Cardiac muscle cell (in vitro differentiated cells and primary cell): Measurements from ENCODE around the gene KLHDC4. TPM values are rescaled to one million over a fixed set of nuclear protein-coding genes. Genes with fewer than 3 reads are reported as not detected.

ENCODE experiments used
- DNase-seq, 2 donors: peaks; one replicate each; pipeline versions ENCODE4 v3.0.0 to v3.0.0-alpha.2; 2010 to 2017; ENCODE audit warnings: low read depth in 1 of 2, low spot score in 1 of 2
- H3K27ac ChIP-seq: fragments of 200-600 bp; sonication (generic); 2 replicates; pipeline ENCODE4 v1.5.1; 2016
- H3K27me3 ChIP-seq: fragments of 200-600 bp; sonication (generic); 2 replicates; pipeline ENCODE4 v1.6.0; 2016; ENCODE audit warnings: control low read depth
- H3K36me3 ChIP-seq: fragments of 200-600 bp; sonication (generic); 2 replicates; pipeline ENCODE4 v1.5.1; 2016; ENCODE audit warnings: control low read depth
- H3K4me1 ChIP-seq: fragments of 200-600 bp; sonication (generic); 2 replicates; pipeline ENCODE4 v1.8.1; 2017; ENCODE audit warnings: low read depth, mild to moderate bottlenecking, mixed run types
- H3K4me3 ChIP-seq: fragments of 200-600 bp; sonication (generic); 2 replicates; pipeline ENCODE4 v1.5.1; 2016; ENCODE audit warnings: mild to moderate bottlenecking
- H3K9me3 ChIP-seq: fragments of 200-600 bp; sonication (generic); 2 replicates; pipeline ENCODE4 v1.5.1; 2017; ENCODE audit warnings: low read depth, mild to moderate bottlenecking, control low read depth
- CTCF ChIP-seq: IDR thresholded peaks from 2 replicates; pipeline ENCODE4 v1.5.1; 2012; ENCODE audit warnings: low read depth, mild to moderate bottlenecking, low read length
- polyA plus RNA-seq: library from polyadenylated mRNA; unstranded; fragments of >200 nt; fragmentation: Nextera tagmentation; extraction: Ambion mirVana; gene quantifications from 2 replicates; pipeline ENCODE4 v1.2.1, GENCODE V29; 2016
- total RNA-seq: library from RNA; depleted of rRNA; stranded (reverse); fragments of >200 nt; gene quantifications from 2 replicates; pipeline ENCODE4 v1.2.3, GENCODE V29; 2016

The KLHDC4 gene
- total and polyA plus RNA-seq, 2 experiments from 2014 or later = 13.7 to 18.0 TPM

DNA sequence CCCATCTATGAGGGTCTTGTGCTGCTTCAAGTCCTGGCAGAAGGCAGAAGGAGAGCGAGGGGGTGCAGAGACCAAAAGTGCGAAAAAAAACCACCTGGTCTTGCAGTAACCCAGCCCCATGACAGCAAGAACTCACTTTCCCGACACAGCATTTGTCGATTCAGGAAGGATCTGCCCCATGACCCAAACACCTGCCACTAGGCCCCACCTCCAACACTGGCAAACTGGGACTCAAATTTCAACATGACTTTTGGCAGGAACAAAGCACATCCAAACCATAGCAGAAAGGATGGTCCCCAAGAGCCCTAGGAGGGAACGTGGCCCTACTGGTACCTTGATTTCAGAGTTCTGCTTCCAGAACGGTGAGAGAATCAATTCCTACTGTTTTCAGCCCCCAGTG lies 34.7 kb upstream of the KLHDC4 start:
- H3K9me3 ChIP-seq = no peaks in the 10 kb centered on the region
- H3K36me3 ChIP-seq = no peaks in the 10 kb centered on the region
- TF ChIP-seq CTCF = no peak
- no peak overlapping the region for H3K4me3 ChIP-seq
- no peaks in the 10 kb centered on the region for H3K4me1 ChIP-seq
- no peaks in the 10 kb centered on the region for H3K27me3 ChIP-seq
- DNase-seq = no peak
- H3K27ac ChIP-seq = no peak overlapping the region

GRCh38 chr16:87795336-87795735 lies 29.6 kb upstream of the KLHDC4 start:
- TF ChIP-seq CTCF = no peak
- DNase-seq = no peak
- no peak overlapping the region for H3K27ac ChIP-seq
- no peaks in the 10 kb centered on the region for H3K36me3 ChIP-seq
- no peaks in the 10 kb centered on the region for H3K27me3 ChIP-seq
- no peaks in the 10 kb centered on the region for H3K9me3 ChIP-seq
- H3K4me1 ChIP-seq = no peaks in the 10 kb centered on the region
- no peak overlapping the region for H3K4me3 ChIP-seq

GRCh38 chr16:87794485-87795078 lies 28.8 kb upstream of the KLHDC4 start:
- TF ChIP-seq CTCF = no peak
- no peak overlapping the region for H3K4me3 ChIP-seq
- no peaks in the 10 kb centered on the region for H3K4me1 ChIP-seq
- DNase-seq = no peak
- H3K9me3 ChIP-seq = no peaks in the 10 kb centered on the region
- no peak overlapping the region for H3K27ac ChIP-seq
- no peaks in the 10 kb centered on the region for H3K36me3 ChIP-seq
- no peaks in the 10 kb centered on the region for H3K27me3 ChIP-seq

DNA sequence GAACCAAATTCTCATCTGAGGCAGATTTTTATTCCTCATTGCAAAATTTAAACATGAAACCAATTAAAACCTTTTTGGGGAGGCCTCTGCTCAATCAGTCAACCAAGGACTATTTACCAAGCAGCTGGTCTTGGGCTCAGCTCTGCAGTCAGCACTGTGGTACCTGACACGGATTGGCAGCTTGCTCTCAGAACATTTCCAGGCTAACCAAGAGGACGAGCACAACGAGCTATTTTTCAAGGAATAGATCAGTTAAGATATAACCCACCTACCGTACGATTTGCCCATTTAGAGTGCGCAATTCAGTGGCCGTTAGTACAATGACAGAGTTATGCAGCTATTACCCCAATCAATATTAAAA lies 26.4 kb upstream of the KLHDC4 start:
- H3K36me3 ChIP-seq = no peaks in the 10 kb centered on the region
- no peak for DNase-seq
- no peak for TF ChIP-seq CTCF
- H3K9me3 ChIP-seq = no peaks in the 10 kb centered on the region
- no peak overlapping the region for H3K27ac ChIP-seq
- no peaks in the 10 kb centered on the region for H3K4me1 ChIP-seq
- no peak overlapping the region for H3K4me3 ChIP-seq
- H3K27me3 ChIP-seq = no peaks in the 10 kb centered on the region

GRCh38 chr16:87791295-87792204 lies 25.8 kb upstream of the KLHDC4 start:
- Histone ChIP-seq H3K36me3 (no peaks in the 10 kb centered on the region), H3K9me3 (no peaks in the 10 kb centered on the region), H3K27me3 (no peaks in the 10 kb centered on the region), H3K27ac (no peak overlapping the region), H3K4me3 (no peak overlapping the region), H3K4me1 (no peaks in the 10 kb centered on the region)
- TF ChIP-seq CTCF = no peak
- no peak for DNase-seq
